ENCODE results near the gene HSPA12B. TPM values are rescaled to one million over a fixed set of nuclear protein-coding genes. Genes with fewer than 3 reads are reported as not detected.

The HSPA12B gene
- total RNA-seq, 1 experiment from 2014 or later = 6.3 TPM

DNA sequence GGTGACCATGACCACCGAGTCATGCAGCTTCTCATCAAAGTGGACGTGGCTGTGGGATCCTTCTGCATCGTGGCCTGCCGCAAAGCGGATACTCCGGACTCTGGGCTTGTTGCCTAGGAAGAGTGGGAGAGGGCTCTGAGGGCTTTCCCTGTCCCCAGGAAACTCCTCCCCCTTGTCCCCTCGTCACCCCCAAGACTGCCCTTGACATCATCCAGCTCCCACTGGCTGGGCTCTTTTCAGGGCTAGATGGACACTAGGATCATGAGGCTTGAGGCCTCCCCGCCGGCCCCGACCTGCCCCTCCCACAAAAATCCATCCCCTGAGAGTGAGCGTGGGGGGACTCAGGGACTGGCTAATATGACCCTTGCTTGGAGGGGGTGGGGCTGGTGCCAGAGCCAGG is 26.1 kb downstream of the HSPA12B start:
- H3K4me1 Mint-ChIP-seq = peaks cover 2% of the 10 kb centered on the region; the same call in 1 of the 2 replicates
- no peak for ATAC-seq
- ChIA-PET POLR2A (interaction anchor here (1.1 kb wide), 1 partner anchor 77 kb away, joined by 3 read pairs; the partner anchor contains the start of gene ADAM33), CTCF (interaction anchor here (1.0 to 3.5 kb wide), 4 partner anchors 9 to 62 kb away, joined by 3 to 23 read pairs (median 3); partner anchors contain the start of gene ADISSP)
- no peak overlapping the region for H3K4me3 Mint-ChIP-seq
- peaks cover 19% of the 10 kb centered on the region for H3K36me3 Mint-ChIP-seq
- no peaks in the 10 kb centered on the region for H3K27me3 Mint-ChIP-seq (ENCODE audit: low read depth)
- H3K27ac Mint-ChIP-seq = no peak overlapping the region
- TF ChIP-seq ZNF317 (CRISPR knock-in tag; IDR thresholded peaks at IDR 0.05; ENCODE audit: borderline replicate concordance, low read depth) (no peak), SMAD4 (CRISPR knock-in tag; IDR thresholded peaks at IDR 0.05) (no peak), GABPB1 (CRISPR knock-in tag; IDR thresholded peaks at IDR 0.05) (no peak), NR3C1 (CRISPR knock-in tag; conservative IDR thresholded peaks at IDR 0.05; ENCODE audit: low read depth) (no peak), MXD4 (CRISPR knock-in tag; IDR thresholded peaks at IDR 0.05; ENCODE audit: borderline replicate concordance) (no peak)
- TF ChIP-seq, protein P1, sequence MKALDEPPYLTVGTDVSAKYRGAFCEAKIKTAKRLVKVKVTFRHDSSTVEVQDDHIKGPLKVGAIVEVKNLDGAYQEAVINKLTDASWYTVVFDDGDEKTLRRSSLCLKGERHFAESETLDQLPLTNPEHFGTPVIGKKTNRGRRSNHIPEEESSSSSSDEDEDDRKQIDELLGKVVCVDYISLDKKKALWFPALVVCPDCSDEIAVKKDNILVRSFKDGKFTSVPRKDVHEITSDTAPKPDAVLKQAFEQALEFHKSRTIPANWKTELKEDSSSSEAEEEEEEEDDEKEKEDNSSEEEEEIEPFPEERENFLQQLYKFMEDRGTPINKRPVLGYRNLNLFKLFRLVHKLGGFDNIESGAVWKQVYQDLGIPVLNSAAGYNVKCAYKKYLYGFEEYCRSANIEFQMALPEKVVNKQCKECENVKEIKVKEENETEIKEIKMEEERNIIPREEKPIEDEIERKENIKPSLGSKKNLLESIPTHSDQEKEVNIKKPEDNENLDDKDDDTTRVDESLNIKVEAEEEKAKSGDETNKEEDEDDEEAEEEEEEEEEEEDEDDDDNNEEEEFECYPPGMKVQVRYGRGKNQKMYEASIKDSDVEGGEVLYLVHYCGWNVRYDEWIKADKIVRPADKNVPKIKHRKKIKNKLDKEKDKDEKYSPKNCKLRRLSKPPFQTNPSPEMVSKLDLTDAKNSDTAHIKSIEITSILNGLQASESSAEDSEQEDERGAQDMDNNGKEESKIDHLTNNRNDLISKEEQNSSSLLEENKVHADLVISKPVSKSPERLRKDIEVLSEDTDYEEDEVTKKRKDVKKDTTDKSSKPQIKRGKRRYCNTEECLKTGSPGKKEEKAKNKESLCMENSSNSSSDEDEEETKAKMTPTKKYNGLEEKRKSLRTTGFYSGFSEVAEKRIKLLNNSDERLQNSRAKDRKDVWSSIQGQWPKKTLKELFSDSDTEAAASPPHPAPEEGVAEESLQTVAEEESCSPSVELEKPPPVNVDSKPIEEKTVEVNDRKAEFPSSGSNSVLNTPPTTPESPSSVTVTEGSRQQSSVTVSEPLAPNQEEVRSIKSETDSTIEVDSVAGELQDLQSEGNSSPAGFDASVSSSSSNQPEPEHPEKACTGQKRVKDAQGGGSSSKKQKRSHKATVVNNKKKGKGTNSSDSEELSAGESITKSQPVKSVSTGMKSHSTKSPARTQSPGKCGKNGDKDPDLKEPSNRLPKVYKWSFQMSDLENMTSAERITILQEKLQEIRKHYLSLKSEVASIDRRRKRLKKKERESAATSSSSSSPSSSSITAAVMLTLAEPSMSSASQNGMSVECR (CRISPR knock-in tag; IDR thresholded peaks at IDR 0.05; ENCODE audit: borderline replicate concordance) = no peak
- TF ChIP-seq, protein P2, sequence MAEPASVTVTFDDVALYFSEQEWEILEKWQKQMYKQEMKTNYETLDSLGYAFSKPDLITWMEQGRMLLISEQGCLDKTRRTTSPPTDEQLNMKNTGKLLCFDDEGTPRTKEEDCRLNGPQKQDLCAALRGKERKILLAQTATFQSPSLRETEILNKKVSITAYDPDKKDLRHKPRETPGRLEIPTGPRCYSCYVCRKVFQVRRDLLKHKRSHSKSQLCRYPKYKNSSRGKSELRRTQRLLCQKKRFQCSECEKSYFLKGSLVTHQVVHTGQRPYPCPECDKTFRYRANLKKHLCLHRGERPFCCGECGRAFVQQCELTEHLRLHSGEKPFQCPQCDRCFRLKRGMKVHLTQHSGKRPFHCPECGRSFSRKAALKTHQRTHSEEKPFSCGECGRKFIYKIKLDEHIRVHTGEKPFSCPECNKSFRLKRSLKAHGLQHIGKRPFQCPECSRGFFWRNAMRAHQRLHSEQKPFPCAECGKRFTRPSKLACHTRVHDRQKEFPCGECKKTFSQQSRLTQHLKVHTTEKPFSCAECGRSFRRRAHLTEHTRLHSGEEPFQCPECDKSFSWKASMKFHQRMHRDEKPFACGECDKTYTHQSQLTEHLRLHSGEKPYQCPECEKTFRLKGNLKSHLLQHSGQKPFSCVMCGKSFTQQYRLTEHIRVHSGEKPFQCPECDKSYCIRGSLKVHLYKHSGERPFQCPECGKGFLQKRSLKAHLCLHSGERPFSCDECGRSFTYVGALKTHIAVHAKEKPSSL (CRISPR knock-in tag; conservative IDR thresholded peaks at IDR 0.05) = no peak
- TF ChIP-seq, protein P3, sequence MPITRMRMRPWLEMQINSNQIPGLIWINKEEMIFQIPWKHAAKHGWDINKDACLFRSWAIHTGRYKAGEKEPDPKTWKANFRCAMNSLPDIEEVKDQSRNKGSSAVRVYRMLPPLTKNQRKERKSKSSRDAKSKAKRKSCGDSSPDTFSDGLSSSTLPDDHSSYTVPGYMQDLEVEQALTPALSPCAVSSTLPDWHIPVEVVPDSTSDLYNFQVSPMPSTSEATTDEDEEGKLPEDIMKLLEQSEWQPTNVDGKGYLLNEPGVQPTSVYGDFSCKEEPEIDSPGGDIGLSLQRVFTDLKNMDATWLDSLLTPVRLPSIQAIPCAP (CRISPR knock-in tag; IDR thresholded peaks at IDR 0.05) = no peak
- DNase-seq (ENCODE audit: low spot score) = no peak
- no peaks in the 10 kb centered on the region for H3K9me3 Mint-ChIP-seq

DNA sequence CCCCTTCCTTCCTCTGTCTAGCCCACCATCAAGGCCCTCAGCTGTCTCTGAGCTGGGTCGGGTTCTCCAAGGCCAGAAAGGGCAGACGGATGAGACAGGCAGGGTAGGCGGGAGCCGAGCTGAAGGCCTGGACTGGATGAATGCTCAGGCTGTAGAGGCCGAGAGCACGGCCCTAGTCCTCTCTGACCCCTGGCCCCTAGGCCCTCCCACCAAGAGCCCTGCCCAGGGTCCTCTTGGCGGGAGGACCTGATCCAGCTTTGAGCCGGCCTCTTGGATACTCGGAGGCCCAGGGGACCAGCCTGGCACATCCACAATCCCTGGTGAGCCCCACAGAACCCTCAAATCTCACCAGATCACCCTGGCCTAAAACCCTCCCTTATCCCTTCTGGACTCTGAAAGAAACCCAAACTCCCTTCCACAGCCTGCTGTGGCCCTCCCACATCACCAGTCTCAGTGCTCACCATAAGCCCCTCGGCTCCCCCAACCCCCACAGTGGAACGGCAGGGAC is 26.9 kb downstream of the HSPA12B start:
- Mint-ChIP-seq H3K4me1 (peaks cover 2% of the 10 kb centered on the region; the same call in 1 of the 2 replicates), H3K36me3 (peaks cover 19% of the 10 kb centered on the region), H3K27ac (peak overlapping the region; percentile 4; the same call in 1 of the 2 replicates), H3K9me3 (no peaks in the 10 kb centered on the region), H3K27me3 (ENCODE audit: low read depth) (no peaks in the 10 kb centered on the region), H3K4me3 (no peak overlapping the region)
- no peak for DNase-seq (ENCODE audit: low spot score)
- ChIA-PET CTCF (interaction anchor here (1.0 to 3.5 kb wide), 5 partner anchors 8 to 61 kb away, joined by 3 to 23 read pairs (median 3); partner anchors contain the start of genes ADISSP and AP5S1), POLR2A (no interaction called here)
- no peak for ATAC-seq
- no peak for TF ChIP-seq ELF4 (CRISPR knock-in tag; IDR thresholded peaks at IDR 0.05; ENCODE audit: low read depth)
- no peak for TF ChIP-seq NFATC4 (CRISPR knock-in tag; IDR thresholded peaks at IDR 0.05)
- TF ChIP-seq, protein P4, sequence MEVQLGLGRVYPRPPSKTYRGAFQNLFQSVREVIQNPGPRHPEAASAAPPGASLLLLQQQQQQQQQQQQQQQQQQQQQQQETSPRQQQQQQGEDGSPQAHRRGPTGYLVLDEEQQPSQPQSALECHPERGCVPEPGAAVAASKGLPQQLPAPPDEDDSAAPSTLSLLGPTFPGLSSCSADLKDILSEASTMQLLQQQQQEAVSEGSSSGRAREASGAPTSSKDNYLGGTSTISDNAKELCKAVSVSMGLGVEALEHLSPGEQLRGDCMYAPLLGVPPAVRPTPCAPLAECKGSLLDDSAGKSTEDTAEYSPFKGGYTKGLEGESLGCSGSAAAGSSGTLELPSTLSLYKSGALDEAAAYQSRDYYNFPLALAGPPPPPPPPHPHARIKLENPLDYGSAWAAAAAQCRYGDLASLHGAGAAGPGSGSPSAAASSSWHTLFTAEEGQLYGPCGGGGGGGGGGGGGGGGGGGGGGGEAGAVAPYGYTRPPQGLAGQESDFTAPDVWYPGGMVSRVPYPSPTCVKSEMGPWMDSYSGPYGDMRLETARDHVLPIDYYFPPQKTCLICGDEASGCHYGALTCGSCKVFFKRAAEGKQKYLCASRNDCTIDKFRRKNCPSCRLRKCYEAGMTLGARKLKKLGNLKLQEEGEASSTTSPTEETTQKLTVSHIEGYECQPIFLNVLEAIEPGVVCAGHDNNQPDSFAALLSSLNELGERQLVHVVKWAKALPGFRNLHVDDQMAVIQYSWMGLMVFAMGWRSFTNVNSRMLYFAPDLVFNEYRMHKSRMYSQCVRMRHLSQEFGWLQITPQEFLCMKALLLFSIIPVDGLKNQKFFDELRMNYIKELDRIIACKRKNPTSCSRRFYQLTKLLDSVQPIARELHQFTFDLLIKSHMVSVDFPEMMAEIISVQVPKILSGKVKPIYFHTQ (CRISPR knock-in tag; IDR thresholded peaks at IDR 0.05) = no peak
- TF ChIP-seq NR1H2 (CRISPR knock-in tag; IDR thresholded peaks at IDR 0.05) = no peak
- no peak for TF ChIP-seq EMX1 (CRISPR knock-in tag; IDR thresholded peaks at IDR 0.05)
- TF ChIP-seq TEAD1 (CRISPR knock-in tag; IDR thresholded peaks at IDR 0.05) = no peak
- TF ChIP-seq FOXP1 (CRISPR knock-in tag; IDR thresholded peaks at IDR 0.05; ENCODE audit: borderline replicate concordance) = no peak
- no peak for TF ChIP-seq SMAD4 (CRISPR knock-in tag; IDR thresholded peaks at IDR 0.05)
- TF ChIP-seq, protein P5, sequence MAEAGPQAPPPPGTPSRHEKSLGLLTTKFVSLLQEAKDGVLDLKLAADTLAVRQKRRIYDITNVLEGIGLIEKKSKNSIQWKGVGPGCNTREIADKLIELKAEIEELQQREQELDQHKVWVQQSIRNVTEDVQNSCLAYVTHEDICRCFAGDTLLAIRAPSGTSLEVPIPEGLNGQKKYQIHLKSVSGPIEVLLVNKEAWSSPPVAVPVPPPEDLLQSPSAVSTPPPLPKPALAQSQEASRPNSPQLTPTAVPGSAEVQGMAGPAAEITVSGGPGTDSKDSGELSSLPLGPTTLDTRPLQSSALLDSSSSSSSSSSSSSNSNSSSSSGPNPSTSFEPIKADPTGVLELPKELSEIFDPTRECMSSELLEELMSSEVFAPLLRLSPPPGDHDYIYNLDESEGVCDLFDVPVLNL (CRISPR knock-in tag; IDR thresholded peaks at IDR 0.05; ENCODE audit: borderline replicate concordance, low read depth) = no peak
- no peak for TF ChIP-seq TP53 (CRISPR knock-in tag; IDR thresholded peaks at IDR 0.05)
- no peak for TF ChIP-seq IRF2 (CRISPR knock-in tag; IDR thresholded peaks at IDR 0.05; ENCODE audit: borderline replicate concordance, low read depth)
- no peak for TF ChIP-seq JAZF1 (CRISPR knock-in tag; IDR thresholded peaks at IDR 0.05)
- TF ChIP-seq, protein P6, sequence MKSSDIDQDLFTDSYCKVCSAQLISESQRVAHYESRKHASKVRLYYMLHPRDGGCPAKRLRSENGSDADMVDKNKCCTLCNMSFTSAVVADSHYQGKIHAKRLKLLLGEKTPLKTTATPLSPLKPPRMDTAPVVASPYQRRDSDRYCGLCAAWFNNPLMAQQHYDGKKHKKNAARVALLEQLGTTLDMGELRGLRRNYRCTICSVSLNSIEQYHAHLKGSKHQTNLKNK (CRISPR knock-in tag; IDR thresholded peaks at IDR 0.05) = no peak
- TF ChIP-seq, protein P7, sequence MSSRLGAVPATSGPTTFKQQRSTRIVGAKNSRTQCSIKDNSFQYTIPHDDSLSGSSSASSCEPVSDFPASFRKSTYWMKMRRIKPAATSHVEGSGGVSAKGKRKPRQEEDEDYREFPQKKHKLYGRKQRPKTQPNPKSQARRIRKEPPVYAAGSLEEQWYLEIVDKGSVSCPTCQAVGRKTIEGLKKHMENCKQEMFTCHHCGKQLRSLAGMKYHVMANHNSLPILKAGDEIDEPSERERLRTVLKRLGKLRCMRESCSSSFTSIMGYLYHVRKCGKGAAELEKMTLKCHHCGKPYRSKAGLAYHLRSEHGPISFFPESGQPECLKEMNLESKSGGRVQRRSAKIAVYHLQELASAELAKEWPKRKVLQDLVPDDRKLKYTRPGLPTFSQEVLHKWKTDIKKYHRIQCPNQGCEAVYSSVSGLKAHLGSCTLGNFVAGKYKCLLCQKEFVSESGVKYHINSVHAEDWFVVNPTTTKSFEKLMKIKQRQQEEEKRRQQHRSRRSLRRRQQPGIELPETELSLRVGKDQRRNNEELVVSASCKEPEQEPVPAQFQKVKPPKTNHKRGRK (CRISPR knock-in tag; IDR thresholded peaks at IDR 0.05; ENCODE audit: borderline replicate concordance) = no peak
